Brain pericyte (primary cell): Measurements from ENCODE around the gene BAIAP3.
"Not testable (repeated sequence)": the region's sequence is repeated elsewhere in the genome, so short reads cannot be mapped to it uniquely, and the experiment has no call there.

Experiments
- DNase-seq: peaks from one replicate; pipeline ENCODE4 v3.0.0-alpha.2; 2012; ENCODE audit warnings: low read depth, low spot score

The BAIAP3 gene

DNA sequence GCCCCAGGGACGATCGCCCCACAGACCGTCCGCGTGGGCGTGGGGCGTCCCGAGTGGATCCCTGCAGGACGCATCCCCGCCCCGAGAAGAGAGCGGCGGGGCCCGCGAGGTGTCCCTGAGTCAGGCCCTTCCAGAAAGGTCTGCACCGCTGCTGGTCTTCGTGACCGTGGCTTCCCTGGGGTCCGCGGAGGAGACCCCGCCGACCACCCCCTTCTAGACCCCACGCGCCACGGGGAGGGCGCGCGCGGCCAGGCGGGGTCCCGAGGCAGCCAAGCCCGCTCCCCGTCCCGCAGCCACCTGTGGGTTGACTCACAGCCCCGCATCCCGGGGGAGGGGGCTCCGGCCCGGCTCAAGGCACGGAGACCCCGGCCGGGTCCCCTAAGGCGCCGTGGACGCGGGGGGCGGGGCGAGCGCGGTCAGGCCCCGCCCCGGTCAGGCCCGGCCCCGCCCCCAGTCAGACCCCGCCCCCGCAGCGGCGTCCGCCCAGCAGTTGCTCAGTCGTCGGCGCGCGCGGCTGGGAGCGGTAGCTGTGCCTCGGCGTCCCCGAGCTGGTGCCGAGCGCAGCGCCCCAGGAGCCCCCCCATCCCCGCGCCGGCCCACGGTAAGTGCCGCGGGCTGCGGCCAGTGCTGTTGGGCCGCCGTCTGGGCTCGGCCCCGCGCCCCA is at the start of gene BAIAP3:
TSS of gene BAIAP3 (plus strand) at position 497 of the 664 bp plus-strand sequence. CDS start 4,905 bp downstream, outside the sequence.
- no peak for DNase-seq

- no peak for DNase-seq
These were observed 49.3 kb upstream of the BAIAP3 start for GRCh38 chr16:1283996-1284616.

- DNase-seq = no peak
These were observed 47.6 kb upstream of the BAIAP3 start for GRCh38 chr16:1285669-1286512.

DNA sequence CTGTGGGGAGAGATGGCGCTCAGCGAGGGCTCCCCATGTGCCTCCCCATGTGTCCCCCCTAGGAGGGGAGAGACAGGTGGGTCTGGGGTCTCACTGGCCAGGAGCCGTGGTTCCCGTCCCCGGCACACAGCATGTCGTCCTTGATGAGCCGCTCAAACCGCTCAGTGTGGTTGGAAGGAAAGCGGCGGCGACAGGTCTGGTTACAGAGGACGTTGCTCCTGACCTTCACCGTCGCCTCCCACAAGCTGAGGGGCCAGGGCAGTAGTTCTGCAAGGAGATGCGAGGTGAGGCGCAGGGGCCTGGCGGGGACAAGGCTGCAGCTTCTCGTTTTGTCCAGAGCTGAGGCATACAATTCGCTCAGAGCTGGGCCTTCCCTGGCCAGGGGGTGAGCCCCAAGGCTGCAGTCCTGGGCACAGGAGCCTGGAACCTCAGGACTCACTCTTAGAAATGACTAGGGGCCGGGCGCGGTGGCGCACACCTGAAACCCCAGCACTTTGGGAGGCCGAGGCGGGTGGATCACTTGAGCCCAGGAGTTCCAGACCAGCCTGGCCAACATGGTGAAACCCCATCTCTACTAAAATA is 46.8 kb upstream of the BAIAP3 start:
- DNase-seq = no peak

DNA sequence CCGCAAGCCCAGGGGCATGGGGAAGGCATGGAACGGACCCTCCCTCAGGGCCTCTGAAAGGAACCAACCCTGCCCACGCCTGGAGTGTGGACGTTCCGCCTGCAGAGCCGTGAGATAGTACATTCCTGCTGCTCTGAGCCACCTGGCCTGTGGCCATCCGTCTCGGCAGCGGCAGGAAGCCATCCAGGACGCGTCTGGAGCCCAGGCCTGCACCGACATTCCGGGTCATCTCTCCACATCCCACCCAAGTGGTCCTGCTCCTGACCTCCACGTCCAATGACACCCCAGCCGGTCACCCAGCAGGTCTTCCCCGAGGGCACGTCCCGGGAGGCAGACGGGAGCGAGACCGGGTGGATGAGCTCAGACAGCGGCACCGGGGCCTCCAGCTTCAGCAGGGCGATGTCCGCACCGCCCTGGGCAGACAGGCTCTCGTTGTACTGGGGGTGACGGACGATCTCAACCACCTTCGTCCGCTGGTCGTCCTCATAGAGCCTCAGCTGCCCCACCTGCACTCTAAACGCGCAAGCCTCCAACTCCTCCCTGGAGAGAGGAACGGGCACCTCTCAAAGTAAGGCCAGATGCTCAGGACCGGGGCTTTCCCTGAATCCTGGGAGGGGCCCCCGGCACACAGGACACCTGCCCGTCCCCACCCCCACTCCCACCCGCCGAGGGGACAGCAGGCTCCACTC is 45.3 kb upstream of the BAIAP3 start:
- DNase-seq = no peak

DNA sequence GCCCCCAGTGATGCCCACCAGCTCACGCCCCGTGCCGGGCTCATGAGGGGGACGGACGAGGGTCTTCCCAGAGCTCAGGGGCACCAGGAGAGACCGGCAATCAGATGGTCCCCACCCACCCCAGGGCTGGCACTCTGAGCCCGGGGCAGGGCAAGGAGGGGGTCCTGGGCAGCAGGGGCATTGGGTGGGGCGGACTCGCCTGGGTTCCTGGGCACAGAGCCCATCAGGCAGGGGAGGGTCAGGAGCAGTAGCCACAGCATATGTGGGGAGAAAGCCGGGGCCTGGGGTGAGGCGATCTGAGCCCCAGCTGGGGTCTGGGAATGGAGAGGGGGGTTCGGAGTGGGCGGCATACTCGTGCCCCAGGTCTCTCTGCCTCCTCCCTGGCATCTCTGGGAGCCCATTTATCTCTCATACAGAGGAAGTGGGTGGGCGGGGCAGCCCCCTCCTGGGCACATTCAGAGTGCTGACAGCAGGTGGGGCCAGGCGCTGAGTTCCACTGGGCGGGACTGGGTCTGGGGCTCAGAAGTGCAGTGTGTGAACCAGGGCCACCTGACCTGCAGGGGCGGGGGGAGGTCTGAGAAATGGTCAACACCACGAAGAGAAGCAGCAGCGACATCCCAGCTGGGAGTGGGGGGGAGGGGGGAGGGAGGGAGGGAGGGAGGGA is 44.5 kb upstream of the BAIAP3 start:
- no peak for DNase-seq

DNA sequence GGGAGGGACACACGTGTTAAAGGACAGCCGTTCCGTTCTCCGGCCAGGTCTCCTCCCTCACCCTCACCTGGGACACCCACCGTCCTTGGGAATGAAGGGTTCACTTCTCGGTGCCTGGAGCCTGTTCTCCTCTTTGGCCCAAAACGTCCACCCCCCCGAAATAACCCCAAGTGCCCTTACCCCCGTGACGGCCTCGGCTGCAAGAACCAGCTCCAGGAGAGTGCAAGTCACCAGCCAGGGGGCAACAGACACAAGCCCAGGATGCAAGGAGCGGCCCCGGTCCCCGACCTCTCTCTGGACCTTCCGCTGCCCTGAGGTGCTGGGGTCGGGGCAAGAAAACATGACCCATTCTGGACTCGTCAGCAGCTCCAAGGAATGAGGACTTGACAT is 44.0 kb upstream of the BAIAP3 start:
- DNase-seq = no peak

GRCh38 chr16:1290063-1290501 is 43.4 kb upstream of the BAIAP3 start:
- no peak for DNase-seq

DNA sequence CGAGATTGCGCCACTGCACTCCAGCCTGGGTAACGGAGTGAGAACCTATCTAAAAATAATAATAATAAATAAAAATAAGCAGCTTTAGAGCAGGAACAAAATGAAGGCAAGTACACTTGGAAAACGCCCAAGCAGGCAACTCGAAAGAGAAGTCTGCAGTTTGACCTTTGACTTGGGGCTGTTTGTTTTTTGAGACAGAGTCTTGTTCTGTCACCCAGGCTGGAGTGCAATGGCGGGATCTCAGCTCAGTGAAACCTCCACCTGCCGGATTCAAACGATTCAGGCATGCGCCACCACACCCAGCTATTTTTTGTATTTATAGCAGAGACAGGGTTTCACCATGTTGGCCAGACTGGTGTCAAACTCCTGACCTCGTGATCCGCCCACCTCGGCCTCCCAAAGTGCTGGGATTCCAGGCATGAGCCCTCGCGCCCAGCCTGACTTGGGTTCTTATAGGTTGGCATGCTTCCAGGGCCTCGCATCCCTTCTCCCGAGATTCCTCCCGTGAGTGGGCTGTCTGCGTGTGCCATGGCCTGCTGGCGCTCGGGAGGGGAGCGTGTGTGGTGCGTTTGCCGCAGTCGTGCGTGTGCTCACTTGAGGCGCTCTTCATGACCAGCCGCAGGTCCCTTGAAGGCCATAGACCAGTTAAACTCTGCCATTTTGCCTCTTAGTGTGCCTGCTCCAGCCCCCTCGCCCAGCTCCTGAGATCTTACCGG is 42.4 kb upstream of the BAIAP3 start:
- no peak for DNase-seq

- DNase-seq = no peak
These were observed 41.9 kb upstream of the BAIAP3 start for GRCh38 chr16:1291576-1291974.

- DNase-seq = not testable (repeated sequence)
These were observed 41.2 kb upstream of the BAIAP3 start for GRCh38 chr16:1292208-1292607.

DNA sequence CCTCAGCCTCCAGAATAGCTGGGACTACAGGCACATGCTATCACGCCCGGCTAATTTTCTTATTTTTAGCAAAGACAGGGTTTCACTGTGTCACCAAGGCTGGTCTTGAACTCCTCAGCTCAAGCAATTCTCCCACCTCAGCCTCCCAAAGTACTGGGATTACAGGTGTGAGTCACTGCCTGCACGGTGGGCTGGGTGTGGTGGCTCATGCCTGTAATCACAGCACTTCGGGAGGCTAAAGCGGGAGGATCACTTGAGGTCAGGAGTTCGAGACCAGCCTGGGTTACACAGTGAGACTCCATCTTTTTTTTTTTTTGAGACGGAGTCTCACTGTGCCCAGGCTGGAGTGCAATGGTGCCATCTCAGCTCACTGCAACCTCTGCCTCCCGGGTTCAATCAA is 40.6 kb upstream of the BAIAP3 start:
- not testable (repeated sequence) for DNase-seq

DNA sequence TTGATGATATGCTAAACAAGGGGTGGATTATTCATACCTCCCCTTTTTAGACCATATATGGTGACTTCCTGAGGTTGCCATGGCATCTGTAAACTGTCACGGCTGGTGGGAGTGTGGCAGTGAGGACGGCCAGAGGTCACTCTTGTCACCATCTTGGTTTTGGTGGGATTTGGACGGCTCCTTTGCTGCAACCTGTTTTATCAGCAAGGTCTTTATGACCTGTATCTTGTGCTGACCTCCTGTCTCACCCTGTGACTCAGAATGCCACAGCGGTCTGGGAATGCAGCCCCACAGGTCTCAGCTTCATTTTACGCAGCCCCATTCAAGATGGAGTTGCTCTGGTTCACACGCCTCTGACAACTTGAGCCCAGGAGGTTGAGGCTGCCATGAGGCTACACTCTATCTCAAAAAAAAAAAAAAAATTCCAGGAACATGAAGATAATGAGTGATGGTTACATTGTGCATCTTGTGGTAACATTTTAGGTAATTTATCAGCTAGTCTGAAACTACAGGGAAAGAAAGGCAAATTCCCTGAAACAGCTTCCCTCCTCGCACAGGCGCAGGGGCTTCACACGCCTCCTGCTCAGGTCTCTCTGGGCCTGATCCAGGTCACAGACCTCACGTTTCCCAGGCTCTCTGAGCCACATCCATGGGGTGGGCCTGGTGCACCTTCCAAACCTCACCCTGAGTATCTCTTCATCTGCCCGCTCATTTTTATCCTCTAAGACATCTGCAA is 39.4 kb upstream of the BAIAP3 start:
- no peak for DNase-seq

GRCh38 chr16:1295465-1295864 is 38.0 kb upstream of the BAIAP3 start:
- no peak for DNase-seq

GRCh38 chr16:1296688-1297017 is 36.8 kb upstream of the BAIAP3 start:
- not testable (repeated sequence) for DNase-seq

GRCh38 chr16:1297018-1297696 is 36.3 kb upstream of the BAIAP3 start:
- DNase-seq = no peak

- no peak for DNase-seq
These were observed 35.0 kb upstream of the BAIAP3 start for GRCh38 chr16:1298406-1298805.

DNA sequence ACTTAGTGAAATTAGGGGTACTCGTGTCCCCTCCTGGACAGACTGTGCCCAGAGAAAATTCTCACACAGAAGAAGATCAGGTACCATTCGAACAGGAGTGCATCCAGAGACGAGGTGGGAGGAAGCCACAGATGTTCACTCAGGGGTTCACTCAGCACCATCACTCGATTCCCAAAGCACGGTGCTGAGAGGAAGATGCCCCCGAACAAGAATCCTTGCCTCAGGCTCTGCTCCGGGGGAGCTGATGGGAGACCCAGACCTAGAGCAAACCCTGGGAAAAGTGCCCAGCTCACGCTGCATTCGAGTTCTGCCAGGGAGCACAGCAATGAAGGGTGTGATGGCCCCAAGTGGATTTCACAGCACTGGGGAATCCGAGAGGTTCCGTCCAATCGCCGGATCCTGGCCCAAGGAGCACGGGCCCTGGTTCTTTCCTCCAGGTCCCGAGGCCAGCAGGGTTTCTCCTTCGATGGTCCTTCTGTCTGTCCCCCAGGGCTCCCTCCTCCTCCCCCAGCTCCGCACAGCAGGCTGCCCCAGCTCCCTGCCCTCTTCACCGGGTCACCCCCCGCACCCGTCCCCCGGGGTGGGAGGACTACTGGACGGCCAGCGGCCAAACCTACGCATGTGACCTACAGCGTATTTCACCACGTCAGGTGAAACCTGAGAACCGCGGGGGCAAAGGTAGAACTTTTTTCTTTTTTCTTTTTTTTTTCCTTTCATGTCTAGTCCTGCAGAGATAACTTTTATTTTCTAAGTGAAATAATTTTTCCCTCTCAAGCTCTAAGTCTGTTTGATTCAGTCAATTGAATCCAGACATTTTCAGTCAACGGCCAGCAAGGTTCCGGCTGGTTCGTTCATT is 34.2 kb upstream of the BAIAP3 start:
- no peak for DNase-seq
